SU-DHL-6 (cell line): ENCODE data around the gene S100A9.

Experiments
- H2AFZ ChIP-seq: fragments of 200-600 bp; sonication (generic); 2 replicates; pipeline ENCODE4 v1.6.1; 2014; ENCODE audit warnings: low read depth, mild to moderate bottlenecking, moderate library complexity, mixed read lengths, antibody characterized with exemption, low read length; ENCODE audit not compliant: severe bottlenecking
- H3F3A ChIP-seq: fragments of 200-600 bp; shearing (Covaris generic); 2 replicates; pipeline ENCODE4 v1.6.0; 2016; ENCODE audit warnings: antibody characterized with exemption, mild to moderate bottlenecking; ENCODE audit not compliant: insufficient read depth
- H3K27ac ChIP-seq: fragments of 200-600 bp; sonication (generic); 2 replicates; pipeline ENCODE4 v1.5.1; 2016; ENCODE audit warnings: low read depth, mild to moderate bottlenecking, low read length, moderate library complexity, mixed read lengths
- H3K27me3 ChIP-seq: fragments of 200-600 bp; sonication (generic), shearing (Covaris generic); 2 replicates; pipeline ENCODE4 v1.6.0; 2014; ENCODE audit warnings: mild to moderate bottlenecking, low read length
- H3K36me3 ChIP-seq: fragments of 200-600 bp; sonication (generic); 2 replicates; pipeline ENCODE4 v1.6.1; 2014; ENCODE audit warnings: mild to moderate bottlenecking, low read length, mixed read lengths
- H3K4me2 ChIP-seq: fragments of 300-600, 200-600 bp; shearing (Covaris generic), sonication (generic); 2 replicates; pipeline ENCODE4 v1.6.0; 2014; ENCODE audit warnings: low read length, low read depth, mild to moderate bottlenecking; ENCODE audit not compliant: poor library complexity, severe bottlenecking
- H3K4me3 ChIP-seq: fragments of 200-600 bp; sonication (generic); 2 replicates; pipeline ENCODE4 v1.5.1; 2014; ENCODE audit warnings: antibody characterized with exemption, low read length, mild to moderate bottlenecking, mixed read lengths; ENCODE audit not compliant: insufficient read depth, poor library complexity, severe bottlenecking
- H3K79me2 ChIP-seq: fragments of 200-600 bp; sonication (generic); 2 replicates; pipeline ENCODE4 v1.6.1; 2014; ENCODE audit warnings: mild to moderate bottlenecking, low read length, moderate library complexity; ENCODE audit not compliant: insufficient read depth
- H3K9ac ChIP-seq: fragments of 200-600 bp; sonication (generic); 2 replicates; pipeline ENCODE4 v1.7.0; 2014; ENCODE audit warnings: mild to moderate bottlenecking, low read length
- H3K9me2 ChIP-seq: fragments of 200-600 bp; sonication (generic); replicated peaks from 2 replicates; pipeline ENCODE4 v1.6.1; 2014; ENCODE audit warnings: low read length; ENCODE audit not compliant: insufficient read depth
- H3K9me3 ChIP-seq: fragments of 200-600 bp; sonication (generic); 2 replicates; pipeline ENCODE4 v1.6.1; 2014; ENCODE audit warnings: low read length, mixed read lengths; ENCODE audit not compliant: insufficient read depth
- H4K20me1 ChIP-seq: fragments of 200-600 bp; sonication (generic); 2 replicates; pipeline ENCODE4 v1.6.1; 2014; ENCODE audit warnings: low read depth, mild to moderate bottlenecking, antibody characterized with exemption, low read length, moderate library complexity, mixed read lengths
- EZH2phosphoT487 ChIP-seq: fragments of 200-600 bp; sonication (generic), shearing (Covaris generic); conservative IDR thresholded peaks from 2 replicates; pipeline ENCODE4 v1.6.1; 2018; ENCODE audit warnings: mild to moderate bottlenecking, antibody characterized with exemption, low read length, moderate library complexity, mixed read lengths
- TF ChIP-seq, protein P1 (sequence below): fragments of 200-600 bp; sonication (generic); IDR thresholded peaks from one replicate; pipeline ENCODE4 v1.5.1; 2017; ENCODE audit warnings: antibody characterized with exemption, mild to moderate bottlenecking, low read length, moderate library complexity; ENCODE audit not compliant: insufficient read depth, poor library complexity, severe bottlenecking

S100A9 gene

DNA sequence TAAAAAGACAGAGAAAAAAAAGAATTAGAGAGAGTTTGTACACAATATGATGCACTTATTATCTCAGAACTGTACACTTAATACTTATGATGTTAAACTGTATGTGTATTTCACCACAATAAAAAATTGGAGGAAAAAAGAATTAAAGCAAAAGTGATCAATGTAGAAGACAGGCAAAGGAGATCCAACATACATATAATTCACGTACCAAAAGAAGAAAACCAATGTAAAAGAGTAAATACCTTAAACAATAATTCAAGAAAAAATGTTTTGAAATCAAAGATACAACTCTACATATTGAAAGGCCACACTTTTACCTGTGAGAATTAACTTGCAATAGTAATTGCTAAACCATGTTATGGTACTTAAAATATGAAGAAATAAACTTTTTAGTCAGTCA, 35.1 kb upstream of the S100A9 start:
- Histone ChIP-seq H3K4me2 (no peak overlapping the region), H3K9me3 (no peaks in the 10 kb centered on the region), H3K36me3 (no peaks in the 10 kb centered on the region), H3K27ac (no peak overlapping the region), H3K27me3 (no peaks in the 10 kb centered on the region), H3K79me2 (no peaks in the 10 kb centered on the region), H3K9ac (no peak overlapping the region), H2AFZ (no peak overlapping the region), H4K20me1 (no peaks in the 10 kb centered on the region), H3F3A (no peaks in the 10 kb centered on the region), H3K4me3 (no peak overlapping the region), H3K9me2 (no peaks in the 10 kb centered on the region)
- no peak for TF ChIP-seq EZH2phosphoT487
- TF ChIP-seq, protein P1, sequence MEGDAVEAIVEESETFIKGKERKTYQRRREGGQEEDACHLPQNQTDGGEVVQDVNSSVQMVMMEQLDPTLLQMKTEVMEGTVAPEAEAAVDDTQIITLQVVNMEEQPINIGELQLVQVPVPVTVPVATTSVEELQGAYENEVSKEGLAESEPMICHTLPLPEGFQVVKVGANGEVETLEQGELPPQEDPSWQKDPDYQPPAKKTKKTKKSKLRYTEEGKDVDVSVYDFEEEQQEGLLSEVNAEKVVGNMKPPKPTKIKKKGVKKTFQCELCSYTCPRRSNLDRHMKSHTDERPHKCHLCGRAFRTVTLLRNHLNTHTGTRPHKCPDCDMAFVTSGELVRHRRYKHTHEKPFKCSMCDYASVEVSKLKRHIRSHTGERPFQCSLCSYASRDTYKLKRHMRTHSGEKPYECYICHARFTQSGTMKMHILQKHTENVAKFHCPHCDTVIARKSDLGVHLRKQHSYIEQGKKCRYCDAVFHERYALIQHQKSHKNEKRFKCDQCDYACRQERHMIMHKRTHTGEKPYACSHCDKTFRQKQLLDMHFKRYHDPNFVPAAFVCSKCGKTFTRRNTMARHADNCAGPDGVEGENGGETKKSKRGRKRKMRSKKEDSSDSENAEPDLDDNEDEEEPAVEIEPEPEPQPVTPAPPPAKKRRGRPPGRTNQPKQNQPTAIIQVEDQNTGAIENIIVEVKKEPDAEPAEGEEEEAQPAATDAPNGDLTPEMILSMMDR = no peak

DNA sequence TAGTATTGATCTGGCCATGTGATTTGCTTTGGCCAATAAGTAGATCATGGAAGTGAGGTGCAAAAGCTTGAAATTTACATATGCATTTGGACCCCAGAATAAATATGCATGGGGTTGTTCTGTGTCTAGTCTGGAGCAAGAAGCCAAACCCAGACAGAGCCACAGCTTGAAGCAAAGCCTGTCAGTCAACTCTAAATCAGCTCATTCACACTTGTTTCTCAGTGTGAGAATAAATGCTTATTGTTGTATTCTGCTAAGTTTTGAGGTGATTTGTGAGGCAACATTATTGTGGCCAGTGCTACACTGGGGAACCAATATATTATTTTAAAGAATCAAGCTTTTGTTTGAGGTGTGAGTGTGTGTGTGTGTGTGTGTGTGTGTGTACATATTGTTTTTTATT, 32.7 kb upstream of the S100A9 start:
- no peak for TF ChIP-seq EZH2phosphoT487
- TF ChIP-seq, protein P1 = no peak
- no peaks in the 10 kb centered on the region for H3K27me3 ChIP-seq
- no peaks in the 10 kb centered on the region for H3F3A ChIP-seq
- H3K27ac ChIP-seq = no peak overlapping the region
- H3K36me3 ChIP-seq = no peaks in the 10 kb centered on the region
- H3K9me3 ChIP-seq = no peaks in the 10 kb centered on the region
- no peaks in the 10 kb centered on the region for H3K79me2 ChIP-seq
- H3K4me3 ChIP-seq = no peak overlapping the region
- no peaks in the 10 kb centered on the region for H4K20me1 ChIP-seq
- no peak overlapping the region for H3K9ac ChIP-seq
- no peaks in the 10 kb centered on the region for H3K9me2 ChIP-seq
- no peak overlapping the region for H2AFZ ChIP-seq
- no peak overlapping the region for H3K4me2 ChIP-seq

DNA sequence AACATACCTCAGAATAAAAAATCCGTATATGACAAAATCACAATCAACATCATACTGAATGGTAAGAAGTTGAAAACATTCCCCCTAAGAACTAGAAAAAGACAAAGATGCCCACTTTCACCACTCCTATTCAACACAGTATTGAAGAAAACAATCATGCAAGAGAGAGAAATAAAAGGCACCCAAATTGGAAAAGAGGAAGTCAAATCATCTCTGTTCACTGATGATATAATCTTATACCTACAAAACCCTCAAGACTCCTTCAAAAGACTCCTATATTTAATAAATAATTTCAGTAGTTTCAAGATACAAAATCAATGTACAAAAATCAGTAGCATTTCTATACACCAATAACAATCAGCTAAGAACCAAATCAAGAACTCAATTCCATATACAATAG, 23.8 kb upstream of the S100A9 start:
- Histone ChIP-seq H3K36me3 (no peaks in the 10 kb centered on the region), H4K20me1 (no peaks in the 10 kb centered on the region), H2AFZ (no peak overlapping the region), H3F3A (no peaks in the 10 kb centered on the region), H3K9me3 (no peaks in the 10 kb centered on the region), H3K4me3 (no peak overlapping the region), H3K4me2 (no peak overlapping the region), H3K9ac (no peak overlapping the region), H3K79me2 (no peaks in the 10 kb centered on the region), H3K9me2 (no peaks in the 10 kb centered on the region), H3K27ac (no peak overlapping the region), H3K27me3 (no peaks in the 10 kb centered on the region)
- TF ChIP-seq EZH2phosphoT487 = no peak
- TF ChIP-seq, protein P1 = no peak

GRCh38 chr1:153336650-153337049, 21.0 kb upstream of the S100A9 start:
- Histone ChIP-seq H3K27ac (no peak overlapping the region), H3K36me3 (no peaks in the 10 kb centered on the region), H3K27me3 (no peaks in the 10 kb centered on the region), H3K79me2 (no peaks in the 10 kb centered on the region), H3K9me2 (no peaks in the 10 kb centered on the region), H3F3A (no peaks in the 10 kb centered on the region), H4K20me1 (no peaks in the 10 kb centered on the region), H2AFZ (no peak overlapping the region), H3K9me3 (no peaks in the 10 kb centered on the region), H3K4me3 (no peak overlapping the region), H3K4me2 (no peak overlapping the region), H3K9ac (no peak overlapping the region)
- TF ChIP-seq, protein P1 = no peak
- no peak for TF ChIP-seq EZH2phosphoT487
